ENCODE data around the gene KCTD19.

The KCTD19 gene

GRCh38 chr16:67350324-67350723 lies 23.8 kb upstream of the KCTD19 start:
- Histone ChIP-seq H3K4me1 (ENCODE audit: control insufficient read depth, insufficient read depth, low read length, unreplicated experiment) (no peaks in the 10 kb centered on the region), H3K27ac (ENCODE audit: low read depth, low read length) (no peak overlapping the region), H3K36me3 (ENCODE audit: insufficient read depth, low read length) (no peaks in the 10 kb centered on the region), H2AFZ (ENCODE audit: low read length, unreplicated experiment) (no peak overlapping the region), H3K4me3 (ENCODE audit: low read depth, low read length) (no peak overlapping the region), H3K79me2 (ENCODE audit: control insufficient read depth, insufficient read depth, low read length, unreplicated experiment) (no peaks in the 10 kb centered on the region), H3K27me3 (ENCODE audit: insufficient read depth, low read length) (no peaks in the 10 kb centered on the region)

- Histone ChIP-seq H3K4me3 (ENCODE audit: low read depth, low read length) (no peak overlapping the region), H3K36me3 (ENCODE audit: insufficient read depth, low read length) (no peaks in the 10 kb centered on the region), H3K27me3 (ENCODE audit: insufficient read depth, low read length) (no peaks in the 10 kb centered on the region), H3K4me1 (ENCODE audit: control insufficient read depth, insufficient read depth, low read length, unreplicated experiment) (no peaks in the 10 kb centered on the region), H2AFZ (ENCODE audit: low read length, unreplicated experiment) (no peak overlapping the region), H3K27ac (ENCODE audit: low read depth, low read length) (no peak overlapping the region), H3K79me2 (ENCODE audit: control insufficient read depth, insufficient read depth, low read length, unreplicated experiment) (no peaks in the 10 kb centered on the region)
Observed at GRCh38 chr16:67349172-67349571, 22.6 kb upstream of the KCTD19 start.

- H3K27me3 ChIP-seq (ENCODE audit: insufficient read depth, low read length) = no peaks in the 10 kb centered on the region
- no peak overlapping the region for H3K4me3 ChIP-seq (ENCODE audit: low read depth, low read length)
- no peak overlapping the region for H2AFZ ChIP-seq (ENCODE audit: low read length, unreplicated experiment)
- H3K79me2 ChIP-seq (ENCODE audit: control insufficient read depth, insufficient read depth, low read length, unreplicated experiment) = no peaks in the 10 kb centered on the region
- no peak overlapping the region for H3K27ac ChIP-seq (ENCODE audit: low read depth, low read length)
- no peaks in the 10 kb centered on the region for H3K4me1 ChIP-seq (ENCODE audit: control insufficient read depth, insufficient read depth, low read length, unreplicated experiment)
- no peaks in the 10 kb centered on the region for H3K36me3 ChIP-seq (ENCODE audit: insufficient read depth, low read length)
Observed at GRCh38 chr16:67346341-67346740, 19.8 kb upstream of the KCTD19 start.

GRCh38 chr16:67345401-67345800 lies 18.9 kb upstream of the KCTD19 start:
- H3K4me1 ChIP-seq (ENCODE audit: control insufficient read depth, insufficient read depth, low read length, unreplicated experiment) = no peaks in the 10 kb centered on the region

GRCh38 chr16:67342616-67343015 lies 16.1 kb upstream of the KCTD19 start:
- Histone ChIP-seq H3K79me2 (ENCODE audit: control insufficient read depth, insufficient read depth, low read length, unreplicated experiment) (no peaks in the 10 kb centered on the region), H3K27ac (ENCODE audit: low read depth, low read length) (no peak overlapping the region)

More at GRCh38 chr16:67345401-67345800, 18.9 kb upstream of the KCTD19 start:
- Histone ChIP-seq H3K4me3 (ENCODE audit: low read depth, low read length) (no peak overlapping the region), H2AFZ (ENCODE audit: low read length, unreplicated experiment) (no peak overlapping the region), H3K27me3 (ENCODE audit: insufficient read depth, low read length) (no peaks in the 10 kb centered on the region), H3K27ac (ENCODE audit: low read depth, low read length) (no peak overlapping the region), H3K36me3 (ENCODE audit: insufficient read depth, low read length) (no peaks in the 10 kb centered on the region), H3K79me2 (ENCODE audit: control insufficient read depth, insufficient read depth, low read length, unreplicated experiment) (no peaks in the 10 kb centered on the region)

GRCh38 chr16:67341250-67341649 lies 14.7 kb upstream of the KCTD19 start:
- H3K4me3 ChIP-seq (ENCODE audit: low read depth, low read length) = no peak overlapping the region
- peaks cover 5% of the 10 kb centered on the region for H3K4me1 ChIP-seq (ENCODE audit: control insufficient read depth, insufficient read depth, low read length, unreplicated experiment)
- H2AFZ ChIP-seq (ENCODE audit: low read length, unreplicated experiment) = no peak overlapping the region
- no peaks in the 10 kb centered on the region for H3K27me3 ChIP-seq (ENCODE audit: insufficient read depth, low read length)
- H3K27ac ChIP-seq (ENCODE audit: low read depth, low read length) = no peak overlapping the region
- H3K36me3 ChIP-seq (ENCODE audit: insufficient read depth, low read length) = no peaks in the 10 kb centered on the region
- no peaks in the 10 kb centered on the region for H3K79me2 ChIP-seq (ENCODE audit: control insufficient read depth, insufficient read depth, low read length, unreplicated experiment)

More at GRCh38 chr16:67342616-67343015, 16.1 kb upstream of the KCTD19 start:
- Histone ChIP-seq H3K27me3 (ENCODE audit: insufficient read depth, low read length) (no peaks in the 10 kb centered on the region), H2AFZ (ENCODE audit: low read length, unreplicated experiment) (no peak overlapping the region), H3K4me3 (ENCODE audit: low read depth, low read length) (no peak overlapping the region), H3K36me3 (ENCODE audit: insufficient read depth, low read length) (no peaks in the 10 kb centered on the region), H3K4me1 (ENCODE audit: control insufficient read depth, insufficient read depth, low read length, unreplicated experiment) (no peaks in the 10 kb centered on the region)

- Histone ChIP-seq H3K27ac (ENCODE audit: low read depth, low read length) (no peak overlapping the region), H2AFZ (ENCODE audit: low read length, unreplicated experiment) (no peak overlapping the region), H3K79me2 (ENCODE audit: control insufficient read depth, insufficient read depth, low read length, unreplicated experiment) (no peaks in the 10 kb centered on the region), H3K4me3 (ENCODE audit: low read depth, low read length) (no peak overlapping the region), H3K27me3 (ENCODE audit: insufficient read depth, low read length) (no peaks in the 10 kb centered on the region), H3K36me3 (ENCODE audit: insufficient read depth, low read length) (no peaks in the 10 kb centered on the region), H3K4me1 (ENCODE audit: control insufficient read depth, insufficient read depth, low read length, unreplicated experiment) (peaks cover 5% of the 10 kb centered on the region)
Observed at GRCh38 chr16:67339453-67339852, 12.9 kb upstream of the KCTD19 start.

- Histone ChIP-seq H3K27me3 (ENCODE audit: insufficient read depth, low read length) (no peaks in the 10 kb centered on the region), H3K36me3 (ENCODE audit: insufficient read depth, low read length) (no peaks in the 10 kb centered on the region), H3K79me2 (ENCODE audit: control insufficient read depth, insufficient read depth, low read length, unreplicated experiment) (no peaks in the 10 kb centered on the region), H3K27ac (ENCODE audit: low read depth, low read length) (no peak overlapping the region), H3K4me1 (ENCODE audit: control insufficient read depth, insufficient read depth, low read length, unreplicated experiment) (peaks cover 5% of the 10 kb centered on the region), H3K4me3 (ENCODE audit: low read depth, low read length) (no peak overlapping the region), H2AFZ (ENCODE audit: low read length, unreplicated experiment) (no peak overlapping the region)
Observed at GRCh38 chr16:67336648-67337047, 10.1 kb upstream of the KCTD19 start.

GRCh38 chr16:67336116-67336515 lies 9.6 kb upstream of the KCTD19 start:
- Histone ChIP-seq H2AFZ (ENCODE audit: low read length, unreplicated experiment) (no peak overlapping the region), H3K27me3 (ENCODE audit: insufficient read depth, low read length) (no peaks in the 10 kb centered on the region), H3K36me3 (ENCODE audit: insufficient read depth, low read length) (no peaks in the 10 kb centered on the region), H3K4me1 (ENCODE audit: control insufficient read depth, insufficient read depth, low read length, unreplicated experiment) (peaks cover 5% of the 10 kb centered on the region), H3K27ac (ENCODE audit: low read depth, low read length) (no peak overlapping the region), H3K79me2 (ENCODE audit: control insufficient read depth, insufficient read depth, low read length, unreplicated experiment) (no peaks in the 10 kb centered on the region), H3K4me3 (ENCODE audit: low read depth, low read length) (no peak overlapping the region)

- Histone ChIP-seq H3K27ac (ENCODE audit: low read depth, low read length) (no peak overlapping the region), H3K4me1 (ENCODE audit: control insufficient read depth, insufficient read depth, low read length, unreplicated experiment) (peaks cover 13% of the 10 kb centered on the region), H3K4me3 (ENCODE audit: low read depth, low read length) (no peak overlapping the region), H2AFZ (ENCODE audit: low read length, unreplicated experiment) (no peak overlapping the region), H3K79me2 (ENCODE audit: control insufficient read depth, insufficient read depth, low read length, unreplicated experiment) (no peaks in the 10 kb centered on the region), H3K36me3 (ENCODE audit: insufficient read depth, low read length) (no peaks in the 10 kb centered on the region), H3K27me3 (ENCODE audit: insufficient read depth, low read length) (no peaks in the 10 kb centered on the region)
Observed at GRCh38 chr16:67333315-67333714, 6.8 kb upstream of the KCTD19 start.

GRCh38 chr16:67329901-67330300 lies 3.4 kb upstream of the KCTD19 start:
- no peak overlapping the region for H3K4me3 ChIP-seq (ENCODE audit: low read depth, low read length)

More at GRCh38 chr16:67329901-67330300, 3.4 kb upstream of the KCTD19 start:
- no peaks in the 10 kb centered on the region for H3K36me3 ChIP-seq (ENCODE audit: insufficient read depth, low read length)
- no peaks in the 10 kb centered on the region for H3K79me2 ChIP-seq (ENCODE audit: control insufficient read depth, insufficient read depth, low read length, unreplicated experiment)
- no peak overlapping the region for H3K27ac ChIP-seq (ENCODE audit: low read depth, low read length)
- peaks cover 13% of the 10 kb centered on the region for H3K4me1 ChIP-seq (ENCODE audit: control insufficient read depth, insufficient read depth, low read length, unreplicated experiment)
- no peaks in the 10 kb centered on the region for H3K27me3 ChIP-seq (ENCODE audit: insufficient read depth, low read length)
- H2AFZ ChIP-seq (ENCODE audit: low read length, unreplicated experiment) = no peak overlapping the region
